Fibroblast of the aortic adventitia (primary cell): Measurements from ENCODE around the gene TAGLN2. TPM values are rescaled to one million over a fixed set of nuclear protein-coding genes. Genes with fewer than 3 reads are reported as not detected.

Source experiments
- DNase-seq: peaks from one replicate; pipeline ENCODE4 v3.0.0-alpha.2; 2010; ENCODE audit warnings: low read depth
- H3K4me3 ChIP-seq: 2 replicates; pipeline ENCODE4 v1.5.1; 2011; ENCODE audit warnings: low read depth, mild to moderate bottlenecking, control low read depth, low read length, moderate library complexity
- total RNA-seq: library from RNA; depleted of rRNA; stranded (reverse); fragments of >200 nt; gene quantifications from 2 replicates; pipeline ENCODE4 v1.2.3, GENCODE V29; 2012; ENCODE audit warnings: low replicate concordance
- TF ChIP-seq, protein P1 (sequence below): IDR thresholded peaks from 2 replicates; pipeline ENCODE4 v1.5.1; 2011; ENCODE audit warnings: mild to moderate bottlenecking, low read length, control low read depth, inconsistent platforms; ENCODE audit not compliant: insufficient read depth

TAGLN2 gene
- total RNA-seq, 1 donor, result 228 TPM

DNA sequence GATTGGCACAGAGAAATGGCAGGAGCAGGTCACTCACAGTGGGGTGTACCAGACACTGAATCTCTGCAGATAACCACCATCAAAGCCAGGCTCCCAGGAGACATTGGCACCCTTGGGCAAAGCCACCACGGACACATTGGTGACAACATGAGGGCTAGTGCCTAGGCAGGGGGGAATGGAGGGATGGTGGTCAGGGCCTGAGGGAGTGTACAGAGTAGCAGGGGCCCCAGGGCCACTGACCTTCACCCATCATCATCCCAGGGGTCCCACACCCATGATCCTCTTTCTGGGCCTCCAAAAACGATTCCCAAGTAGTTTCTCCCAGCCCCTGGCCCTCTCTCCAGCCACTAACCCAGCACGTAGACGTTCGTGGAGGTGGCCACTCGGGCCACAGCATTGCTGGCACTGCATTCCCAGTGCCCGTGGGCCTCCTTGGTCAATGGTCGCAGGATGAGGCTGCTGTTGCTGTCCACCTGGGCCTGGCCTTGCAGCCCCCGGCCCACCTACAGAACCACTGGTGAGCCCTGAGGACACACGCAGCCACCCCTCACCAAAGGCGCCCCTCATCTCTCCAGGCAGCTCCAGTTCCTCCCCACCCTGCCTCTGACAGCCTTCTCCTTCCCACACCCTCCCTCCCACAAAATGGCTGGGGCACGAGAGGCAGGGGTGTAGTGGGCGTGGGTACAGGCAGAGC is 5.9 kb upstream of the TAGLN2 start:
- DNase-seq, result no peak
- TF ChIP-seq, protein P1, sequence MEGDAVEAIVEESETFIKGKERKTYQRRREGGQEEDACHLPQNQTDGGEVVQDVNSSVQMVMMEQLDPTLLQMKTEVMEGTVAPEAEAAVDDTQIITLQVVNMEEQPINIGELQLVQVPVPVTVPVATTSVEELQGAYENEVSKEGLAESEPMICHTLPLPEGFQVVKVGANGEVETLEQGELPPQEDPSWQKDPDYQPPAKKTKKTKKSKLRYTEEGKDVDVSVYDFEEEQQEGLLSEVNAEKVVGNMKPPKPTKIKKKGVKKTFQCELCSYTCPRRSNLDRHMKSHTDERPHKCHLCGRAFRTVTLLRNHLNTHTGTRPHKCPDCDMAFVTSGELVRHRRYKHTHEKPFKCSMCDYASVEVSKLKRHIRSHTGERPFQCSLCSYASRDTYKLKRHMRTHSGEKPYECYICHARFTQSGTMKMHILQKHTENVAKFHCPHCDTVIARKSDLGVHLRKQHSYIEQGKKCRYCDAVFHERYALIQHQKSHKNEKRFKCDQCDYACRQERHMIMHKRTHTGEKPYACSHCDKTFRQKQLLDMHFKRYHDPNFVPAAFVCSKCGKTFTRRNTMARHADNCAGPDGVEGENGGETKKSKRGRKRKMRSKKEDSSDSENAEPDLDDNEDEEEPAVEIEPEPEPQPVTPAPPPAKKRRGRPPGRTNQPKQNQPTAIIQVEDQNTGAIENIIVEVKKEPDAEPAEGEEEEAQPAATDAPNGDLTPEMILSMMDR, result no peak
- no peak overlapping the region for H3K4me3 ChIP-seq

DNA sequence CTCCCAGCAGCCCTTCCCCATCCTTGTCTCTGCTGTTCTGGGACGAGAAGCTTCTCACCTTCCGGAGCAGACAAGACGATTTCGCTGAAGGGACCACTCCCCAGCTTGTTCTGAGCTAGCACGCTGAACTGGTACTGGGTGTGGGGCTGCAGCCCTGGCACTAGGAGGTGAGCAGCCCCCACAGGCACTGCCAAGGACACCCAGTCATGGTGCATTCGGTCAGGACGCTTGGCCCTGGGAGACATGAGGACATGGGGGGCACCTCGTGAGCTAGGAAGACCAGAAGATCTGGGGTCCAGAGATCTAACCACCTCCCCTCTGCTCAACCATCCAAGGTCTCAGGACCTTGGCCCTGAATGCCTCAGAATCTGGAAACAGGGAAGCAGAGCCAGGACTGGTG is 5.3 kb upstream of the TAGLN2 start:
- TF ChIP-seq, protein P1, result no peak
- no peak for DNase-seq
- H3K4me3 ChIP-seq, result no peak overlapping the region

DNA sequence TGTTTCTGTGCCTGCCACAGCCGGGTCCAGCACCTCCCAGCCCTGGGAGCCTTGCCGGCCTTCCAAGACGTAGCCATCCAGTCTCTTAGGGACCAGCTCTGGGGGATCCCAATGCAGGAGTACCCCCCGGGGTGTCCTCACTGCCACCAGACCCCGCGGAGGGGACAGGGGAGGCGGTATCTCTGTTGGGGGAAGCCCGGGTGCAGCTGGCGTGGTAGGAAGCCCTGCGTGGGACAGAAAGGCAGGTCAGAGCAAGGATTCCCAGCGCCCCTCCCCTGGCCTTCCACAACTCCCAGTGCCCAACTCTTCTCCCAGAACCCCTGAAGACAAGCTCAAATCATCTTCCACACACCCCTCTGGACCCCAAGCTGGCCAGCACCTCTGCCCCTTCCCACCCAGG is 4.9 kb upstream of the TAGLN2 start:
- TF ChIP-seq, protein P1, result no peak
- no peak for DNase-seq
- H3K4me3 ChIP-seq, result no peak overlapping the region

DNA sequence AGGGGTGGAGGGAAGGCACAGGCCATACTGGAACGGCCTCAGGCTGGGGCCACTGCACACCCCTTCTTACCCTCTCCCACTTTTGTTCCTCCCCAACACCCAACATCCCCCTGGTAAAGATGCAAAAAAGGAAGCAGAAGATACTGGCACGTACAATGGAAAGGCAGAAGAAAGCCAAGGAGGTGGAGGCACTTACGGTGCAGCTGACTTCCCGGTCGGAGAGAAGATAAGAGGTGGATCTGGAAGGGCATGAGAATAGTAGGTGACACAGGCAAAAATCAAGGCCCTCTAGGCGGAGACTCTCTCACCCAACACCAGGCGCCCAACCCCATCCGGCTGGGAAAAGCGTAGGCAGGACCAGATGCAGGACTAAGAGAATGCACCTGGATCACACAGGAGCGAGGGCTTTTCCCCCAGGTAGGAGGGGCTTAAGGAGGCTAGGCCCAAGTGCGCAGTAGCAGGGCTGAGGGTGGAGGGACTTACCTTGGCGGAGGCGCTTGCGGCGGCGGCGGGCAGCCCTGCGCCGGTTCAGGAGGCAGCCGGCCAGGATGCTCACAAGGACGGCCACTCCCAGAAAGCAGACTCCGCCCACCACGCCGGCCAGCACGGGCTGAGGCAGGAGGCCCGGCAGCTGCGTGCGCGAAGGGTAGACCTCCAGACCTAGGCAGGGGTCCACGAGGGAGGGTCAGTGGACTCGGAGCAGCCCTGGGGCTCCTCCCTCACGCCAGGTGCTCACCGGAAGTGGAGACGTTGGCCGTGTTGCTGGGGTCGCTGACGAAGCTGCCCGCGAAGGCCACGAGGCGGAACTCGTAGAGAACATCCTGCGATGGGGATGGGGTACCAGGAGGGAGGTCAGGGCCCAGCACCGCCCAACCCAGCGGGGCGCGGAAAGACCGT is 4.1 kb upstream of the TAGLN2 start:
- TF ChIP-seq, protein P1, result no peak
- DNase-seq, result no peak
- H3K4me3 ChIP-seq, result no peak overlapping the region

DNA sequence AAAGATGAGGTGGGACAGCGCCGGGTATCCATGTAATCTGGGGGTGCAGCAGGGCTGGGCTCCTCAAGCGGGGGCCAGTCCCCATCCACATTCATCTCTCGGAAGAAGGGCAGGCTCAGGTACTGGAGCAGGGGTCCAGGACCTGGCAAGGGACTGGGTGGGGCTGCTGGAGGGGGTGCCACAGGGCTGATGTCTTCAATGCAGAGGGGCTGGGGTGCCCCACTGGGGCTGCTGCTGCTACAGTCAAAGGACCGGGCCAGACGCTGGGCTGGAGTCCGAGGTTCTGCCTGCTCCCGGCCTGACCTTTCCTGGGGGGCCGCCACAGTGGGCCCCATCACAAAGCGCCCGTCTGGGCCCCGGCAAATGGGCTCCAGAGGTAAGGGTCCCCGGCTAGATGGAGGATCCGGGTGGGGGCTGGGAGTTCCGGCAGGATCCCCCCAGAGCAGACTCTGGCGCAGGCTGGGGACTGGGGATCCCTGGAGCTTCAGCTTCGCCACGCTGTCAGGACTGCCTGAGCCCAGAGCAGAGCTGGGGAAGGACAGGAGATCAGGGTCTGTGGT is 3.3 kb upstream of the TAGLN2 start:
- TF ChIP-seq, protein P1, result no peak
- no peak for DNase-seq
- no peak overlapping the region for H3K4me3 ChIP-seq

DNA sequence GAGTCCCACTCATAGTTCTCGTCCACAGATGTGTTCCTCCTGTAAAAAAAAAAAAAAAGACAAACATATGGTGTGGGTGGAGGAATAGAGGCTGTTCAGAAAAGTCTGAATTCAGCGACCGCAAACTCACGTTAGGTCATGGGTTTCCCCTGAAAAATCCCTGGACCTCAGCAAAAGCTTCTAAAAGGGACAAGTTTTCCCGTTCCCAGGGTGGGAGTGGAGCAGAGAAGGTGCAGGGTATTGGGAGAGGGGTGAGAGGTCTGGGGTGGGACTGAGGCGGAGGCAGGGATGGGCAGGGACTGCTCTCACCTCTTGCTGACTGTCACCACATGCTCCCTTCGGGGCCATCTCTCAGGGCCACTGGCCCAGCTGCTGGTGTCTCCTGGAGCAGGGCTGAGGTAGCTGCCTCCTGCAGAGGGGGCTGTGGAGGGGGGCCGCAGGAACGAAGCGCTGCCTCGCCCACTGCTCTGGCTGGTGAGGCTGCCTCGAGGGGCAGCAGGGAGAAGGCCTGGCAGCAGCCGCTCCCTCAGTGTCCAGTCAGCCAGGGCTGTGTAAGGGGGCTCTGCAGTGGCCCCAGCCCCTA is 2.6 kb upstream of the TAGLN2 start:
- H3K4me3 ChIP-seq, result no peak overlapping the region
- TF ChIP-seq, protein P1, result no peak
- no peak for DNase-seq
